ENCODE measurements around the gene CFLAR. TPM values are rescaled to one million over a fixed set of nuclear protein-coding genes. Genes with fewer than 3 reads are reported as not detected.
"Not testable (repeated sequence)": the region's sequence is repeated elsewhere in the genome, so short reads cannot be mapped to it uniquely, and the experiment has no call there.

The CFLAR gene
- total RNA-seq, 2 experiments from 2014 or later: 214 to 222 TPM

GRCh38 chr2:201174687-201175086 is 58.7 kb downstream of the CFLAR start:
- Mint-ChIP-seq H3K4me3 (no peak overlapping the region), H3K4me1 (ENCODE audit: low read depth) (peaks cover 5% of the 10 kb centered on the region), H3K36me3 (ENCODE audit: low read depth) (no peaks in the 10 kb centered on the region), H3K9me3 (peaks cover 6% of the 10 kb centered on the region), H3K27ac (no peak overlapping the region), H3K27me3 (ENCODE audit: low read depth) (no peaks in the 10 kb centered on the region)
- intact Hi-C loops (cut with micrococcal nuclease): no loop called here
- CTCF ChIA-PET: interaction anchor here (1.6 kb wide), 1 partner anchor 58 kb away, joined by 3 read pairs; no protein-coding TSS in a partner anchor
- DNase-seq: no peak

GRCh38 chr2:201176081-201176481 is 60.1 kb downstream of the CFLAR start:
- intact Hi-C loops (cut with micrococcal nuclease): loop anchor here (2.0 kb wide), 1 partner anchor 597 kb away; no protein-coding TSS in a partner anchor
- H3K4me3 Mint-ChIP-seq: no peak overlapping the region
- peaks cover 5% of the 10 kb centered on the region for H3K4me1 Mint-ChIP-seq (ENCODE audit: low read depth)
- no peak for DNase-seq
- H3K9me3 Mint-ChIP-seq: peaks cover 3% of the 10 kb centered on the region
- no peaks in the 10 kb centered on the region for H3K27me3 Mint-ChIP-seq (ENCODE audit: low read depth)
- CTCF ChIA-PET: interaction anchor here (0.7 to 1.8 kb wide), 4 partner anchors 27 to 277 kb away, joined by 3 to 13 read pairs (median 4); no protein-coding TSS in a partner anchor
- H3K36me3 Mint-ChIP-seq (ENCODE audit: low read depth): no peaks in the 10 kb centered on the region
- H3K27ac Mint-ChIP-seq: no peak overlapping the region

GRCh38 chr2:201180010-201180409 is 64.0 kb downstream of the CFLAR start:
- CTCF ChIA-PET: interaction anchor here (1.2 to 4.4 kb wide), 2 partner anchors 53 kb away, joined by 12 to 182 read pairs; no protein-coding TSS in a partner anchor
- H3K9me3 Mint-ChIP-seq: no peaks in the 10 kb centered on the region
- peaks cover 16% of the 10 kb centered on the region for H3K4me1 Mint-ChIP-seq (ENCODE audit: low read depth)
- peaks cover 5% of the 10 kb centered on the region for H3K36me3 Mint-ChIP-seq (ENCODE audit: low read depth)
- H3K4me3 Mint-ChIP-seq: no peak overlapping the region
- intact Hi-C loops (cut with micrococcal nuclease): loop anchor here (5.0 to 10.0 kb wide), 4 partner anchors 272 to 995 kb away; partner anchors contain the start of genes ALS2, BZW1, STRADB and TRAK2
- no peak overlapping the region for H3K27ac Mint-ChIP-seq
- H3K27me3 Mint-ChIP-seq (ENCODE audit: low read depth): no peaks in the 10 kb centered on the region
- no peak for DNase-seq

GRCh38 chr2:201182650-201183364 is 66.8 kb downstream of the CFLAR start, which contains the start of gene CASP10:
Gene CASP10 (plus strand): TSS chr2:201183141. CDS start chr2:201185778, 2,637 bp downstream.
- no peaks in the 10 kb centered on the region for H3K27me3 Mint-ChIP-seq (ENCODE audit: low read depth)
- H3K4me1 Mint-ChIP-seq (ENCODE audit: low read depth): peaks cover 39% of the 10 kb centered on the region
- CTCF ChIA-PET: interaction anchor here (0.5 to 4.4 kb wide), 32 partner anchors 9 to 606 kb away, joined by 3 to 182 read pairs (median 5); partner anchors contain the start of genes CASP8, CFLAR and ORC2
- peak within 1 kb of the TSS; percentile 96 for H3K27ac Mint-ChIP-seq
- peaks cover 21% of the 10 kb centered on the region for H3K36me3 Mint-ChIP-seq (ENCODE audit: low read depth)
- H3K4me3 Mint-ChIP-seq: peak within 1 kb of the TSS; percentile 97
- intact Hi-C loops (cut with micrococcal nuclease): loop anchor here (1.0 to 10.0 kb wide), 10 partner anchors 29 to 992 kb away; partner anchors contain the start of genes ALS2, BZW1, STRADB and TMEM237
- DNase-seq: peak; percentile 32
- no peaks in the 10 kb centered on the region for H3K9me3 Mint-ChIP-seq

GRCh38 chr2:201183365-201183727 is 67.4 kb downstream of the CFLAR start:
- Mint-ChIP-seq H3K27me3 (ENCODE audit: low read depth) (no peaks in the 10 kb centered on the region), H3K9me3 (no peaks in the 10 kb centered on the region), H3K36me3 (ENCODE audit: low read depth) (peaks cover 26% of the 10 kb centered on the region), H3K4me3 (peak overlapping the region; percentile 97), H3K27ac (peak overlapping the region; percentile 92), H3K4me1 (ENCODE audit: low read depth) (peaks cover 44% of the 10 kb centered on the region)
- intact Hi-C loops (cut with micrococcal nuclease): loop anchor here (1.0 to 10.0 kb wide), 9 partner anchors 29 to 991 kb away; partner anchors contain the start of genes ALS2, BZW1, STRADB and TMEM237
- CTCF ChIA-PET: interaction anchor here (0.5 to 4.4 kb wide), 23 partner anchors 9 to 282 kb away, joined by 3 to 182 read pairs (median 6); partner anchors contain the start of genes CASP8, CFLAR and ORC2
- no peak for DNase-seq

- Mint-ChIP-seq H3K27ac (peak overlapping the region; percentile 96), H3K4me3 (peak overlapping the region; percentile 97), H3K36me3 (ENCODE audit: low read depth) (peaks cover 29% of the 10 kb centered on the region), H3K4me1 (ENCODE audit: low read depth) (peaks cover 47% of the 10 kb centered on the region)
- peak; percentile 46 for DNase-seq
- H3K9me3 Mint-ChIP-seq; H3K27me3 Mint-ChIP-seq (ENCODE audit: low read depth): not testable (repeated sequence)
- CTCF ChIA-PET: interaction anchor here (1.2 to 4.4 kb wide), 12 partner anchors 8 to 283 kb away, joined by 4 to 182 read pairs (median 10); partner anchors contain the start of gene CASP8
- intact Hi-C loops (cut with micrococcal nuclease): loop anchor here (1.0 to 10.0 kb wide), 12 partner anchors 10 to 991 kb away; partner anchors contain the start of genes ALS2, BZW1, ORC2 and STRADB
Observed at GRCh38 chr2:201183835-201184234, 67.9 kb downstream of the CFLAR start.

- H3K36me3 Mint-ChIP-seq (ENCODE audit: low read depth): peaks cover 33% of the 10 kb centered on the region
Observed at GRCh38 chr2:201184248-201184647, 68.3 kb downstream of the CFLAR start.

GRCh38 chr2:201185863-201186262 is 69.9 kb downstream of the CFLAR start:
- peak; percentile 23 for DNase-seq
- no peaks in the 10 kb centered on the region for H3K9me3 Mint-ChIP-seq
- H3K4me3 Mint-ChIP-seq: peak overlapping the region; percentile 97
- H3K4me1 Mint-ChIP-seq (ENCODE audit: low read depth): peaks cover 58% of the 10 kb centered on the region
- intact Hi-C loops (cut with micrococcal nuclease): loop anchor here (2.0 to 10.0 kb wide), 2 partner anchors 989 to 1079 kb away; partner anchors contain the start of gene NOP58
- peaks cover 40% of the 10 kb centered on the region for H3K36me3 Mint-ChIP-seq (ENCODE audit: low read depth)
- no peaks in the 10 kb centered on the region for H3K27me3 Mint-ChIP-seq (ENCODE audit: low read depth)
- CTCF ChIA-PET: interaction anchor here (0.6 to 4.2 kb wide), 6 partner anchors 8 to 178 kb away, joined by 3 to 60 read pairs (median 4); no protein-coding TSS in a partner anchor
- peak overlapping the region; percentile 96 for H3K27ac Mint-ChIP-seq

More at GRCh38 chr2:201184248-201184647, 68.3 kb downstream of the CFLAR start:
- not testable (repeated sequence) for H3K27me3 Mint-ChIP-seq (ENCODE audit: low read depth); H3K9me3 Mint-ChIP-seq
- Mint-ChIP-seq H3K4me1 (ENCODE audit: low read depth) (peaks cover 47% of the 10 kb centered on the region), H3K4me3 (peak overlapping the region; percentile 97), H3K27ac (peak overlapping the region; percentile 96)
- CTCF ChIA-PET: interaction anchor here (1.7 to 4.4 kb wide), 6 partner anchors 8 to 77 kb away, joined by 9 to 182 read pairs (median 16); partner anchors contain the start of gene CASP8
- intact Hi-C loops (cut with micrococcal nuclease): loop anchor here (1.0 to 10.0 kb wide), 7 partner anchors 10 to 991 kb away; partner anchors contain the start of genes ALS2, BZW1, ORC2 and STRADB
- peak; percentile 17 for DNase-seq

- intact Hi-C loops (cut with micrococcal nuclease): loop anchor here (2.0 to 10.0 kb wide), 2 partner anchors 988 to 1078 kb away; partner anchors contain the start of gene NOP58
- peaks cover 43% of the 10 kb centered on the region for H3K36me3 Mint-ChIP-seq (ENCODE audit: low read depth)
- H3K9me3 Mint-ChIP-seq: no peaks in the 10 kb centered on the region
- H3K27me3 Mint-ChIP-seq (ENCODE audit: low read depth): no peaks in the 10 kb centered on the region
- DNase-seq: no peak
- H3K27ac Mint-ChIP-seq: peak overlapping the region; percentile 96
- peak overlapping the region; percentile 32 for H3K4me3 Mint-ChIP-seq
- CTCF ChIA-PET: interaction anchor here (1.6 to 4.2 kb wide), 2 partner anchors 9 to 46 kb away, joined by 6 to 60 read pairs; no protein-coding TSS in a partner anchor
- H3K4me1 Mint-ChIP-seq (ENCODE audit: low read depth): peaks cover 67% of the 10 kb centered on the region
Observed at GRCh38 chr2:201186982-201187381, 71.0 kb downstream of the CFLAR start.

GRCh38 chr2:201188449-201188848 is 72.5 kb downstream of the CFLAR start:
- peaks cover 48% of the 10 kb centered on the region for H3K36me3 Mint-ChIP-seq (ENCODE audit: low read depth)
- no peak overlapping the region for H3K27ac Mint-ChIP-seq
- no peaks in the 10 kb centered on the region for H3K9me3 Mint-ChIP-seq
- no peaks in the 10 kb centered on the region for H3K27me3 Mint-ChIP-seq (ENCODE audit: low read depth)
- H3K4me1 Mint-ChIP-seq (ENCODE audit: low read depth): peaks cover 71% of the 10 kb centered on the region
- intact Hi-C loops (cut with micrococcal nuclease): loop anchor here (10.0 kb wide), 1 partner anchor 986 kb away; no protein-coding TSS in a partner anchor
- CTCF ChIA-PET: interaction anchor here (4.2 kb wide), 1 partner anchor 44 kb away, joined by 60 read pairs; no protein-coding TSS in a partner anchor
- no peak for DNase-seq
- H3K4me3 Mint-ChIP-seq: no peak overlapping the region

- Mint-ChIP-seq H3K4me3 (no peak overlapping the region), H3K4me1 (ENCODE audit: low read depth) (peaks cover 78% of the 10 kb centered on the region), H3K9me3 (no peaks in the 10 kb centered on the region), H3K27ac (peak overlapping the region; percentile 11), H3K27me3 (ENCODE audit: low read depth) (no peaks in the 10 kb centered on the region), H3K36me3 (ENCODE audit: low read depth) (peaks cover 56% of the 10 kb centered on the region)
- CTCF ChIA-PET: interaction anchor here (0.5 to 3.1 kb wide), 4 partner anchors 8 to 427 kb away, joined by 3 to 36 read pairs (median 11); partner anchors contain the start of gene CASP10
- peak; percentile 37 for DNase-seq
- intact Hi-C loops (cut with micrococcal nuclease): no loop called here
Observed at GRCh38 chr2:201191132-201191875, 75.3 kb downstream of the CFLAR start.

All from activated naive CD4-positive, alpha-beta T cell treated with anti-CD3 and anti-CD28 coated beads for 36 hours (primary cell).